ENCODE measurements around the gene TEX54. TPM values are rescaled to one million over a fixed set of nuclear protein-coding genes. Genes with fewer than 3 reads are reported as not detected.
A peak's percentile ranks its signal among the peaks of the same experiment; 100 is the strongest.
"Not testable (repeated sequence)": the region's sequence is repeated elsewhere in the genome, so short reads cannot be mapped to it uniquely, and the experiment has no call there.

Gene TEX54
- total RNA-seq, 2 donors from 2014 or later: not detected

DNA sequence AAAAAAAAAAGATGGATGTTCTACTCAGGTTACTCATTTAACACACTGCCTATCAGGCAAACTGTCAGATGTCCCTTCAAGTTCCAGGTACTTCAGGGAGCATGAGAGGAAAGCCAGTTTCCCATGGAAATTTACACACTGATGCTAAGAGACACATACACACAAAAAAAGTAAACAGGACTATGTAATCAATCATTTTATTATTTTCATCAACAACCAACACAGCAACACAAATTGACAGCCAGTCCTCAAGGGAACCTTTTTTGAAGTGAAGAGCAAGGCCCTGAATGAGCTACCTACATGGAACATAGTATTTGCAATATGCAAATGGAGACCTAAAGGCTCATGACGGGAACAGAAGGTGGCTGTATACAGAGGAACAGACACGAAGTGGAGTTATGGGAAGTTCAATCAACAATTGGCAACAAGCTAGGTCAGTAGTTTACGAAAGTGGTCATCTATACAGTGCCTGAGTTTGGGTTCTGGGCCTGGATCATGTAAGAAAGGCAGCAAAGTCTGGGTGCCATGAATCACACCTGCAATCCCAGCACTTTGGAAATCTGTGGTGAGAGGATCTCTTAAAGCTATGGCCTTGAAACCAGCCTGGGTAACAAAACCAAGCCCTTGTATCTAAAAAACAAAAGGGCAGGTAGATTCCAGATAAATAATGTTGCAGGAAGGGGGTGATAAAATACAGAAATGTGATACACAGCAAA is 19.3 kb upstream of the TEX54 start:
- no peak for DNase-seq
- peak overlapping the region; percentile 98 for H3K27ac Mint-ChIP-seq
- peak overlapping the region; percentile 25 for H3K4me3 Mint-ChIP-seq
- H3K27me3 Mint-ChIP-seq: no peaks in the 10 kb centered on the region
- no peak for ATAC-seq
- H3K36me3 Mint-ChIP-seq (ENCODE audit: low read depth): peaks cover 8% of the 10 kb centered on the region
- peaks cover 52% of the 10 kb centered on the region for H3K4me1 Mint-ChIP-seq
- no peaks in the 10 kb centered on the region for H3K9me3 ChIP-seq (ENCODE audit: control insufficient read depth, low read length, poor library complexity, severe bottlenecking)

- ATAC-seq (no peak), DNase-seq (no peak)
- H3K27me3 Mint-ChIP-seq: no peaks in the 10 kb centered on the region
These were observed 18.5 kb upstream of the TEX54 start for GRCh38 chr11:62850911-62851806.

GRCh38 chr11:62847767-62848314 is 15.2 kb upstream of the TEX54 start:
- ATAC-seq: no peak
- H3K4me1 Mint-ChIP-seq: peaks cover 17% of the 10 kb centered on the region
- H3K27ac Mint-ChIP-seq: peak overlapping the region; percentile 49
- DNase-seq: no peak
- no peaks in the 10 kb centered on the region for H3K9me3 ChIP-seq (ENCODE audit: control insufficient read depth, low read length, poor library complexity, severe bottlenecking)
- no peak overlapping the region for H3K4me3 Mint-ChIP-seq
- peaks cover 4% of the 10 kb centered on the region for H3K36me3 Mint-ChIP-seq (ENCODE audit: low read depth)
- no peaks in the 10 kb centered on the region for H3K27me3 Mint-ChIP-seq

More at GRCh38 chr11:62850911-62851806, 18.5 kb upstream of the TEX54 start:
- no peaks in the 10 kb centered on the region for H3K9me3 ChIP-seq (ENCODE audit: control insufficient read depth, low read length, poor library complexity, severe bottlenecking)
- Mint-ChIP-seq H3K27ac (peak overlapping the region; percentile 98), H3K36me3 (ENCODE audit: low read depth) (peaks cover 8% of the 10 kb centered on the region), H3K4me3 (peak overlapping the region; percentile 12), H3K4me1 (peaks cover 48% of the 10 kb centered on the region)

DNA sequence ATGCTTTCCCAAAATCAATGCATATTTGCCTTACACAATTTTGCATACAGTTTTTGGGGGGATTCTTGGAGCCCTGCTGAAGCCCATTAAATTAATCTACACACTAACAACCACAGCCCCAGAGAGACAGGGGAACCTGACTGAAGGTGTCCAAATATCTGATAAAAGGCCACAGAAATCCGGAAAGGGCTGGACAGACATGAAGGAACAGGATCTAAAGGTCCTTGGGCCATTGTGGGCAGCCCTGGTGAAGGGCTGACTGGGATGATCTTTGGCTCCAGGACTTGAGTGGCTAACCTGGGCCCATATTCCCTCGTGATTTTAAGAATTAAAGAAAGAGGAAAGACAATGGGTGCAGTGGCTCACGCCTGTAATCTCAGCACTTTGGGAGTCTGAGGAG is 13.5 kb upstream of the TEX54 start:
- Mint-ChIP-seq H3K27me3 (no peaks in the 10 kb centered on the region), H3K36me3 (ENCODE audit: low read depth) (no peaks in the 10 kb centered on the region), H3K4me3 (no peak overlapping the region), H3K4me1 (peaks cover 6% of the 10 kb centered on the region), H3K27ac (no peak overlapping the region)
- ATAC-seq (no peak), DNase-seq (no peak)
- no peaks in the 10 kb centered on the region for H3K9me3 ChIP-seq (ENCODE audit: control insufficient read depth, low read length, poor library complexity, severe bottlenecking)

DNA sequence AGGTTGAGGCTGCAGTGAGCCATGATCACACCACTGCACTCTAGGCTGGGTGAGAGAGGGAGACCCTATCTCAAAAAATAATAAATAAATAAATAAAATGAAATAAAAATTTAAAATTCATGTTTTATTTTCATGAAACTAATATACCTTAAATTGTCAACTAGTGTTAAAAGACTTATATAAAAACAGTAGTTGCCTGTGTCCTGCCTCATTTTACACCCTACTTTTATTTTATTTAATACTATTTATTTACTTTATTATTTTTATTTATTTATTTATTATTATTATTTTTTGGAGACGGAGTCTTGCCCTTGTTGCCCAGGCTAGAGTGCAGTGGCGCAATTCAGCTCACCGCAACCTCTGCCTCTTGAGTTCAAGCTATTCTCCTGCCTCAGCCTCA is 11.5 kb upstream of the TEX54 start:
- H3K36me3 Mint-ChIP-seq (ENCODE audit: low read depth): peaks cover 5% of the 10 kb centered on the region
- no peaks in the 10 kb centered on the region for H3K27me3 Mint-ChIP-seq
- no peak overlapping the region for H3K4me3 Mint-ChIP-seq
- no peak for DNase-seq
- no peak overlapping the region for H3K27ac Mint-ChIP-seq
- ATAC-seq: no peak
- no peaks in the 10 kb centered on the region for H3K9me3 ChIP-seq (ENCODE audit: control insufficient read depth, low read length, poor library complexity, severe bottlenecking)
- H3K4me1 Mint-ChIP-seq: peaks cover 16% of the 10 kb centered on the region

DNA sequence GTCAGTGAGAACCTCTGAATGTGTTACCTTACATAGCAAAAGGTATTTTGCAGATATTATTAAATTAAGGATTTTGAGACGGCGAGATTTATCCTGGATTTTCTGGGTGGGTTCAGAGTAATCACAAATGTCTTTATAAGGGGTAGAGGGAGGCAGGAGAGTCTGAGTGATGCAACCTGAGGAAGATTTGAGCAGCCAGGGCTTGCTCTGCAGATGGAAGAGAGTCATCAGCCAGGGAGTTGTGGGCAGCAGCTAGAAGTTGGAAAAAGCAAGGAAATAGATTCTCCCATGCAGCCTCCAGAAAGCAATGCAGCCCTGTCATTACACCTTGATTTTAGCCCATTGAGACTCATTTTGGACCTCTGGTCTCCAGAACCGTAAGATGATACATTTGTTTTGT is 10.8 kb upstream of the TEX54 start:
- peaks cover 5% of the 10 kb centered on the region for H3K36me3 Mint-ChIP-seq (ENCODE audit: low read depth)
- H3K4me1 Mint-ChIP-seq: peaks cover 17% of the 10 kb centered on the region
- H3K4me3 Mint-ChIP-seq: no peak overlapping the region
- no peak for DNase-seq
- ATAC-seq: no peak
- H3K27me3 Mint-ChIP-seq: no peaks in the 10 kb centered on the region
- no peaks in the 10 kb centered on the region for H3K9me3 ChIP-seq (ENCODE audit: control insufficient read depth, low read length, poor library complexity, severe bottlenecking)
- H3K27ac Mint-ChIP-seq: no peak overlapping the region

- not testable (repeated sequence) for DNase-seq; H3K27ac Mint-ChIP-seq; H3K9me3 ChIP-seq (ENCODE audit: control insufficient read depth, low read length, poor library complexity, severe bottlenecking); H3K36me3 Mint-ChIP-seq (ENCODE audit: low read depth); ATAC-seq; H3K4me3 Mint-ChIP-seq; H3K27me3 Mint-ChIP-seq
- H3K4me1 Mint-ChIP-seq: peaks cover 17% of the 10 kb centered on the region
These were observed 10.2 kb upstream of the TEX54 start for GRCh38 chr11:62842891-62843290.

DNA sequence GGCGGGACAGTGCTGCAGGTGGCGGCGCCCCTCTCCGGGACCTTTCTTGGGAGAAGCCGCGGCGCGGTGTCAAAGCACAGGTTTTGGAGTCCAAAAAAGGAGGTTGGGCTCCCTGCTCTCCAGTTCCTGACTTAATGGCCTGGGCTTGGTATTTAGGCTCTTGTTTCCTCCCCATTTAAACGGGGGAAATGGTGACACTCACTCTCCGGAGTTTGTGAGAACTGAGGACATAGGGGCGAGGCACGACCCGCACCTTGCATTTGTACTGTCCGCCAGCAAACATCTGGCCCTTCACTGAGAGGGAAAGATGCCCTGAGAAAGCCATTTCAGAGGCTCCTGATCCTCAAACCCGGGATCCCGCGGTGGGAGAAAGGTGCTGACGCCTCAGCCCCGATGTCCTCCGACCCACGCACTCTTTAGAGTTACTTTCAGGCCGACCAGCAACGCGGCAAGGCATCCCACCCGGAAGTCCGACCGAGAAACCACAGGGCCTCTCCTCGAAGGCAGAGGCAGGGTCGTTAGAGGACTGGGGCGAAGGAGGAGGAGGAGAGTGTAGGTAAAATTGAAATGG is 9.6 kb upstream of the TEX54 start:
- H3K9me3 ChIP-seq (ENCODE audit: control insufficient read depth, low read length, poor library complexity, severe bottlenecking): no peaks in the 10 kb centered on the region
- H3K4me3 Mint-ChIP-seq: no peak overlapping the region
- DNase-seq: peak in 1 of 3 donors; percentile 16
- no peak overlapping the region for H3K27ac Mint-ChIP-seq
- no peak for ATAC-seq
- H3K4me1 Mint-ChIP-seq: peaks cover 22% of the 10 kb centered on the region
- peaks cover 7% of the 10 kb centered on the region for H3K36me3 Mint-ChIP-seq (ENCODE audit: low read depth)
- H3K27me3 Mint-ChIP-seq: no peaks in the 10 kb centered on the region

DNA sequence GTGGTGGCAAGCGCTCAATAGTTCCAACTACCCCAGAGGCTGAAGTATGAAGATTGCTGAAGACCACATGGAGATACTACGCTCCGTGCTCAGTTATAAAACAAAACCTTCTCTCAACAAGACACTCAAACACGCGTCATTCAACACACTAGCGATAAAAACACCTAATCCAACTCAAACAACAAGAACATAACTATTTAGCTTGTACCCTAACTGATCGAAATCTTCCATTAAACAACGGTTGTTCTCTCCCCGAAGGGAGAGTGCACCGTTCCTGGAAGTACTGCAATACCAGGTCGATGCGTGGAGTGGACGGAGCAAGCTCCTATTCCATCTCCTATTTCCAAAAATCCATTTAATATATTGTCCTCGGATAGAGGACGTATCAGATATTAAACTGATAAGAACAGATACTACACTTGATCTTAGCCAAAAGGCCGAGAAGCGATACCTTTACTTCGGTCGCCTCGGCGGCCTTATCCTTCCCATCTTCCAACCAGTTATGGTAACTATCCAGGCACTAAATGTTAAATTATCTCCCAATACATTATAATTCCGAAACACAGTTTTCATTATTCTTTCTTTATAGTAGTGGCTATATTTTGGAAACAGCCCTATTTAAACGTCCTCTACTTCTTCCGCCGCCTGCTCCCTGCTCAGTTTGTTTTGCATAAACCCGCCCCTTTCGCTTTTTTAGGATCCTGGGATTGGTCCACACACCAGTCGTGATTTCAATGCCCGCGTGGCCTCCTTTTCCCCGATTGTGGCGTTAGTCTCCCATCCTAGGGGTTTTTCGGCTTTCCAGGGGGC is 8.9 kb upstream of the TEX54 start:
- Mint-ChIP-seq H3K4me3 (no peak overlapping the region), H3K27me3 (no peaks in the 10 kb centered on the region), H3K4me1 (peaks cover 23% of the 10 kb centered on the region), H3K27ac (no peak overlapping the region), H3K36me3 (ENCODE audit: low read depth) (peaks cover 7% of the 10 kb centered on the region)
- H3K9me3 ChIP-seq (ENCODE audit: control insufficient read depth, low read length, poor library complexity, severe bottlenecking): no peaks in the 10 kb centered on the region
- peak; percentile 54 for ATAC-seq
- peak; percentile 64 to 73 (median 72) for DNase-seq

DNA sequence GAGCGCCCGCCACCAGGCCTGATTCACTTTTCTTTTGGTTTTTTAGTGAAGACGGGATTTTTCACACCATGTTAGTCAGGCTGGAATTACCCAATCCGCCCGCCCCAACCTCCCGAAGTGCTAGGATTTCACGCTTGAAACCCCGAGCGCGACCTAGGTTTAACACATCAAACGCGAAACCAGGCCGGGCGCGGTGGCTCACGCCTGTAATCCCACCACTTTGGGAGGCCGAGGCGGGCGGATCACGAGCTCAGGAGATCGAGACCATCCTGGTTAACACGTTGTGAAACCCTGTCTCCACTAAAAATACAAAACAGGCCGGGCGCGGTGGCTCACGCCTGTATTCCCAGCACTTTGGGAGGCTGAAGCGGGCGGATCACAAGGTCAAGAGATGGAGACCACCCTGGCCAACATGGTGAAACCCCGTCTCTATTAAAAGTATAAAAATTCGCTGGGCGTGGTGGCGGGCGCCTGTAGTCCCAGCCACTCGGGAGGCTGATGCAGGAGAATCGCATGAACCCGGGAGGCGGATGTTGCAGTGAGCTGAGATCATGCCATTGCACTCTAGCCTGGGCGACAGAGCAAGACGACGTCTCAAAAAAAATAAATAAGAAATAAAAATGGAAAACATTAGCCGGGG is 8.2 kb upstream of the TEX54 start:
- not testable (repeated sequence) for H3K9me3 ChIP-seq (ENCODE audit: control insufficient read depth, low read length, poor library complexity, severe bottlenecking); H3K27me3 Mint-ChIP-seq; H3K27ac Mint-ChIP-seq; H3K36me3 Mint-ChIP-seq (ENCODE audit: low read depth); H3K4me3 Mint-ChIP-seq
- ATAC-seq (peak; percentile 49), DNase-seq (peak; percentile 60 to 73 (median 66))
- H3K4me1 Mint-ChIP-seq: peaks cover 25% of the 10 kb centered on the region

GRCh38 chr11:62839050-62839945 is 6.7 kb upstream of the TEX54 start, which contains the start of gene WDR74:
Gene WDR74, minus strand, starts transcription at chr11:62839590. Its CDS starts 20 bp downstream, at chr11:62839570.
- peak; percentile 75 to 82 (median 80) for DNase-seq
- peaks cover 28% of the 10 kb centered on the region for H3K4me1 Mint-ChIP-seq
- peaks cover 7% of the 10 kb centered on the region for H3K36me3 Mint-ChIP-seq (ENCODE audit: low read depth)
- peak; percentile 53 for ATAC-seq
- no peak within 1 kb of the TSS for H3K4me3 Mint-ChIP-seq
- no peaks in the 10 kb centered on the region for H3K27me3 Mint-ChIP-seq
- H3K27ac Mint-ChIP-seq: no peak within 1 kb of the TSS
- no peaks in the 10 kb centered on the region for H3K9me3 ChIP-seq (ENCODE audit: control insufficient read depth, low read length, poor library complexity, severe bottlenecking)
